Measurements from ENCODE around the gene RBMXL2.
A peak's percentile ranks its signal among the peaks of the same experiment; 100 is the strongest.

GRCh38 chr11:7098235-7098832 lies 9.5 kb downstream of the RBMXL2 start:
- TF ChIP-seq POLR2A (IDR thresholded peaks at IDR 0.05) = no peak
- TF ChIP-seq, protein P1, sequence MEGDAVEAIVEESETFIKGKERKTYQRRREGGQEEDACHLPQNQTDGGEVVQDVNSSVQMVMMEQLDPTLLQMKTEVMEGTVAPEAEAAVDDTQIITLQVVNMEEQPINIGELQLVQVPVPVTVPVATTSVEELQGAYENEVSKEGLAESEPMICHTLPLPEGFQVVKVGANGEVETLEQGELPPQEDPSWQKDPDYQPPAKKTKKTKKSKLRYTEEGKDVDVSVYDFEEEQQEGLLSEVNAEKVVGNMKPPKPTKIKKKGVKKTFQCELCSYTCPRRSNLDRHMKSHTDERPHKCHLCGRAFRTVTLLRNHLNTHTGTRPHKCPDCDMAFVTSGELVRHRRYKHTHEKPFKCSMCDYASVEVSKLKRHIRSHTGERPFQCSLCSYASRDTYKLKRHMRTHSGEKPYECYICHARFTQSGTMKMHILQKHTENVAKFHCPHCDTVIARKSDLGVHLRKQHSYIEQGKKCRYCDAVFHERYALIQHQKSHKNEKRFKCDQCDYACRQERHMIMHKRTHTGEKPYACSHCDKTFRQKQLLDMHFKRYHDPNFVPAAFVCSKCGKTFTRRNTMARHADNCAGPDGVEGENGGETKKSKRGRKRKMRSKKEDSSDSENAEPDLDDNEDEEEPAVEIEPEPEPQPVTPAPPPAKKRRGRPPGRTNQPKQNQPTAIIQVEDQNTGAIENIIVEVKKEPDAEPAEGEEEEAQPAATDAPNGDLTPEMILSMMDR (IDR thresholded peaks at IDR 0.05 in 4 of 5, conservative IDR thresholded peaks at IDR 0.05 in 1 of 5) = peak; percentile 15 to 59 (median 51)

All from gastrocnemius medialis (tissue), 4 donors.